ENCODE data around the gene B2M.
"Not testable (repeated sequence)": the region's sequence is repeated elsewhere in the genome, so short reads cannot be mapped to it uniquely, and the experiment has no call there.

B2M gene

DNA sequence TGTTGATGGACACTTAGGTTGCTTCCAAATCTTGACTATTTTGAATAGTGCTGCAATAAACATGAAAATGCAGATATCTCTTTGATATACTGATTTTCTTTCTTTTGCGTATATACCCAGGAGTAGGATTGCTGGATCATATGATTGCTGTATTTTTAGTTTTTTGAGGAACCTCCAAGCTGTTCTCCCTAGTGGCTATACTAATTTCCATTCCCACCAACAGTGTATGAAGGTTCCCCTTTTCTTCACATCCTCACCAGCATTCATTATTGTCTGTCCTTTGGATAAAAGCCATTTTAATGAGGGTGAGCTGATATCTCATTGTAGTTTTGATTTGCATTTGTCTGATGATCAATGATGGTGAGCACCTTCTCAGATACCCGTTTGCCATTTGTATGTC lies 12.7 kb upstream of the B2M start:
- DNase-seq (ENCODE audit: low read depth, low spot score): no peak

DNA sequence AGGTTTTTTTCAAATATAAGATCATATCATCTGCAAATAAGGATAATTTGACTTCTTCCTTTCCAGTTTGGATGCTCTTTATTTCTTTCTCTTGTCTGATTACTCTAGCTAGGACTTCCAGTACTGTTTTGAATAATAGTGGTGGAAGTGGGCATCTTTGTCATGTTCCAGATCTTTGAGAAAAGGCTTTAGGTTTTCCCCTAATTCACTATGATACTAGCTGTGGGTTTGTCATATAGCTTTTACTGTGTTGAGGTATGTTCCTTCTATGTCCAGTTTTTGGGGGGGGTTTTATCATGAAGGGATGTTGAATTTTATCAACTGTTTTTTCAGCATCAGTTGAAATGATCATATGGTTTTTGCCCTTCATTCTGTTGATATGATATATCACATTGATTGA lies 10.6 kb upstream of the B2M start:
- not testable (repeated sequence) for DNase-seq (ENCODE audit: low read depth, low spot score)

DNA sequence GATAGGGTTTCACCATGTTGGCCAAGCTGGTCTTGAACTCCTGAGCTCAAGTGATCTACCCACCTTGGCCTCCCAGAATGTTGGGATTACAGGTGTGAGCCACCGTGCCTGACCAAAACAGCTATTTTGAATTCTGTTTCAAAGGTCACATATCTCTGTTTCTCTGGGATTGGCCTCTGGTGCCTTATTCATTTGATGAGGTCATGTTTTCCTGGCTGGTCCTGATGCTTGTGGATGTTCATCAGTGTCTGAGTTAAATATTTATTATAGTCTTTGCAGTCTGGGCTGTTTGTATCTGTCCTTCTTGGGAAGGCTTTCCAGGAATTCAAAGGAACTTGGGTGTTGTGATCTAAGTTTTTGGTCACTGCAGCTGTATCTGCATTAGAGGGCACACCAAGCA lies 5.3 kb upstream of the B2M start:
- DNase-seq (ENCODE audit: low read depth, low spot score): no peak

- no peak for DNase-seq (ENCODE audit: low read depth, low spot score)
Measured at GRCh38 chr15:44706401-44706800, 4.9 kb upstream of the B2M start.

DNA sequence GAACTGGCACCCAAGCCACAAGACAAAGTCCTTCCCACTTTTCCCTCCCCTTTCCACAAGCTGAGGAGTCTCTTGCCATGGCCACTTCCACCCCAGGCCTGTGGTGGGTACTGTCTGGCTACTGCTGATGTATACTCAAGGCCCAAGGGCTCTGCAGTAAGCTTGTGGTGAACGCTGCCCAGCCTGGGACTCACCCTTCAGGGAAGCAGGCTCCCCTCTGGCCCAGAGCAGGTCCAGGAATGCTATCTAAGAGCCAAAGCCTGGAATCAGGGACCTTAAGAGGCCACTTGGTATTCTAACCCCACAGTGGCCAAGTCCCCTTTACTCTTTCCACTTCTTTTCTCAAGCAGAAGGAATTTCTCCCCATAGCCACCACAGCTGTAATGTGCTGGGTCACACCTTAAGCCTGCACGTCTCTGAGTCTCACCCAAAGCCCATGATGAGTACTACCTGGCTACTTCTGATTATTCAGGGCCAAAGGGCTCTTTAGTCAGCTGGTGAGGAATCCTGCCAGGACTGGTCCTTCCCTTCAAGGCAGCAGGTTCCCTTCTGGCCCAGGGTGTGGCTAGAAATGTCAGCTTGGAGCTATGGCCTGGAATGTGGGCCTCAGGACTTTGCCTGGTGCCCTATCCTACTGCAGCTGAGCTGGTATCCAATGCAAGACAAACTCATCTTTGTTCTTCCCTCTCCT lies 4.2 kb upstream of the B2M start:
- DNase-seq (ENCODE audit: low read depth, low spot score): no peak

- no peak for DNase-seq (ENCODE audit: low read depth, low spot score)
Measured at GRCh38 chr15:44710236-44711095, 851 bp upstream of the B2M start.

DNA sequence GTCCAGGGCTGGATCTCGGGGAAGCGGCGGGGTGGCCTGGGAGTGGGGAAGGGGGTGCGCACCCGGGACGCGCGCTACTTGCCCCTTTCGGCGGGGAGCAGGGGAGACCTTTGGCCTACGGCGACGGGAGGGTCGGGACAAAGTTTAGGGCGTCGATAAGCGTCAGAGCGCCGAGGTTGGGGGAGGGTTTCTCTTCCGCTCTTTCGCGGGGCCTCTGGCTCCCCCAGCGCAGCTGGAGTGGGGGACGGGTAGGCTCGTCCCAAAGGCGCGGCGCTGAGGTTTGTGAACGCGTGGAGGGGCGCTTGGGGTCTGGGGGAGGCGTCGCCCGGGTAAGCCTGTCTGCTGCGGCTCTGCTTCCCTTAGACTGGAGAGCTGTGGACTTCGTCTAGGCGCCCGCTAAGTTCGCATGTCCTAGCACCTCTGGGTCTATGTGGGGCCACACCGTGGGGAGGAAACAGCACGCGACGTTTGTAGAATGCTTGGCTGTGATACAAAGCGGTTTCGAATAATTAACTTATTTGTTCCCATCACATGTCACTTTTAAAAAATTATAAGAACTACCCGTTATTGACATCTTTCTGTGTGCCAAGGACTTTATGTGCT lies 527 bp downstream of the B2M start:
- no peak for DNase-seq (ENCODE audit: low read depth, low spot score)

- peak; percentile 50 for DNase-seq (ENCODE audit: low read depth, low spot score)
Measured at GRCh38 chr15:44712346-44713005, 1.2 kb downstream of the B2M start.

GRCh38 chr15:44713006-44713966 lies 2.0 kb downstream of the B2M start:
- DNase-seq (ENCODE audit: low read depth, low spot score): no peak

DNA sequence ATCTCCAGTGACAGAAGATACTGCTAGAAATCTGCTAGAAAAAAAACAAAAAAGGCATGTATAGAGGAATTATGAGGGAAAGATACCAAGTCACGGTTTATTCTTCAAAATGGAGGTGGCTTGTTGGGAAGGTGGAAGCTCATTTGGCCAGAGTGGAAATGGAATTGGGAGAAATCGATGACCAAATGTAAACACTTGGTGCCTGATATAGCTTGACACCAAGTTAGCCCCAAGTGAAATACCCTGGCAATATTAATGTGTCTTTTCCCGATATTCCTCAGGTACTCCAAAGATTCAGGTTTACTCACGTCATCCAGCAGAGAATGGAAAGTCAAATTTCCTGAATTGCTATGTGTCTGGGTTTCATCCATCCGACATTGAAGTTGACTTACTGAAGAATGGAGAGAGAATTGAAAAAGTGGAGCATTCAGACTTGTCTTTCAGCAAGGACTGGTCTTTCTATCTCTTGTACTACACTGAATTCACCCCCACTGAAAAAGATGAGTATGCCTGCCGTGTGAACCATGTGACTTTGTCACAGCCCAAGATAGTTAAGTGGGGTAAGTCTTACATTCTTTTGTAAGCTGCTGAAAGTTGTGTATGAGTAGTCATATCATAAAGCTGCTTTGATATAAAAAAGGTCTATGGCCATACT lies 4.0 kb downstream of the B2M start:
- no peak for DNase-seq (ENCODE audit: low read depth, low spot score)

DNA sequence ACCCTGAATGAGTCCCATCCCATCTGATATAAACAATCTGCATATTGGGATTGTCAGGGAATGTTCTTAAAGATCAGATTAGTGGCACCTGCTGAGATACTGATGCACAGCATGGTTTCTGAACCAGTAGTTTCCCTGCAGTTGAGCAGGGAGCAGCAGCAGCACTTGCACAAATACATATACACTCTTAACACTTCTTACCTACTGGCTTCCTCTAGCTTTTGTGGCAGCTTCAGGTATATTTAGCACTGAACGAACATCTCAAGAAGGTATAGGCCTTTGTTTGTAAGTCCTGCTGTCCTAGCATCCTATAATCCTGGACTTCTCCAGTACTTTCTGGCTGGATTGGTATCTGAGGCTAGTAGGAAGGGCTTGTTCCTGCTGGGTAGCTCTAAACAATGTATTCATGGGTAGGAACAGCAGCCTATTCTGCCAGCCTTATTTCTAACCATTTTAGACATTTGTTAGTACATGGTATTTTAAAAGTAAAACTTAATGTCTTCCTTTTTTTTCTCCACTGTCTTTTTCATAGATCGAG lies 4.5 kb downstream of the B2M start:
- no peak for DNase-seq (ENCODE audit: low read depth, low spot score)

DNA sequence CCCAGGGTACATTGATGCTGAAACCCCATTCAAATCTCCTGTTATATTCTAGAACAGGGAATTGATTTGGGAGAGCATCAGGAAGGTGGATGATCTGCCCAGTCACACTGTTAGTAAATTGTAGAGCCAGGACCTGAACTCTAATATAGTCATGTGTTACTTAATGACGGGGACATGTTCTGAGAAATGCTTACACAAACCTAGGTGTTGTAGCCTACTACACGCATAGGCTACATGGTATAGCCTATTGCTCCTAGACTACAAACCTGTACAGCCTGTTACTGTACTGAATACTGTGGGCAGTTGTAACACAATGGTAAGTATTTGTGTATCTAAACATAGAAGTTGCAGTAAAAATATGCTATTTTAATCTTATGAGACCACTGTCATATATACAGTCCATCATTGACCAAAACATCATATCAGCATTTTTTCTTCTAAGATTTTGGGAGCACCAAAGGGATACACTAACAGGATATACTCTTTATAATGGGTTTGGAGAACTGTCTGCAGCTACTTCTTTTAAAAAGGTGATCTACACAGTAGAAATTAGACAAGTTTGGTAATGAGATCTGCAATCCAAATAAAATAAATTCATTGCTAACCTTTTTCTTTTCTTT lies 5.8 kb downstream of the B2M start:
- DNase-seq (ENCODE audit: low read depth, low spot score): no peak

DNA sequence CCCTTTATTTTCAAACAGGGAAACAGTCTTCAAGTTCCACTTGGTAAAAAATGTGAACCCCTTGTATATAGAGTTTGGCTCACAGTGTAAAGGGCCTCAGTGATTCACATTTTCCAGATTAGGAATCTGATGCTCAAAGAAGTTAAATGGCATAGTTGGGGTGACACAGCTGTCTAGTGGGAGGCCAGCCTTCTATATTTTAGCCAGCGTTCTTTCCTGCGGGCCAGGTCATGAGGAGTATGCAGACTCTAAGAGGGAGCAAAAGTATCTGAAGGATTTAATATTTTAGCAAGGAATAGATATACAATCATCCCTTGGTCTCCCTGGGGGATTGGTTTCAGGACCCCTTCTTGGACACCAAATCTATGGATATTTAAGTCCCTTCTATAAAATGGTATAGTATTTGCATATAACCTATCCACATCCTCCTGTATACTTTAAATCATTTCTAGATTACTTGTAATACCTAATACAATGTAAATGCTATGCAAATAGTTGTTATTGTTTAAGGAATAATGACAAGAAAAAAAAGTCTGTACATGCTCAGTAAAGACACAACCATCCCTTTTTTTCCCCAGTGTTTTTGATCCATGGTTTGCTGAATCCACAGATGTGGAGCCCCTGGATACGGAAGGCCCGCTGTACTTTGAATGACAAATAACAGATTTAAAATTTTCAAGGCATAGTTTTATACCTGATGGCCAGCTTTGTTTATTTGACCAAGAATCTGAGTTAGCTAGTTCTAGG lies 7.0 kb downstream of the B2M start:
- no peak for DNase-seq (ENCODE audit: low read depth, low spot score)

DNA sequence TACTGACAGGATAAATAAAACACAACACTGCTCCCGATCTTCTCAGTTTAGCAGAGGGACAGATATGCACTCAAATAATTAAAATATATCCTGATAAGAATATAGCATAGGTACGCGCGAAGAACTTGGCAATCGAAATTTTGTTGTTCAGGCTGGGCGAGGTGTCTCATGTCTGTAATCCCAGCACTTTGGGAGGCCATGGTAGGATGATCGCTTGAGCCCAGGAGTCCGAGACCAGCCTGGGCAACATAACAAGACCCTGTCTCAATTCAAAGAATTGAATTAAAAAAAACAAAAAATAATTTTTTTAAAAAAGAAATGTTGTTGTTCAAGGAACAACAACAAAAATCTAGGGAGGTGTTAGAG lies 7.6 kb downstream of the B2M start:
- no peak for DNase-seq (ENCODE audit: low read depth, low spot score)

- no peak for DNase-seq (ENCODE audit: low read depth, low spot score)
Measured at GRCh38 chr15:44719293-44719999, 8.1 kb downstream of the B2M start.

DNA sequence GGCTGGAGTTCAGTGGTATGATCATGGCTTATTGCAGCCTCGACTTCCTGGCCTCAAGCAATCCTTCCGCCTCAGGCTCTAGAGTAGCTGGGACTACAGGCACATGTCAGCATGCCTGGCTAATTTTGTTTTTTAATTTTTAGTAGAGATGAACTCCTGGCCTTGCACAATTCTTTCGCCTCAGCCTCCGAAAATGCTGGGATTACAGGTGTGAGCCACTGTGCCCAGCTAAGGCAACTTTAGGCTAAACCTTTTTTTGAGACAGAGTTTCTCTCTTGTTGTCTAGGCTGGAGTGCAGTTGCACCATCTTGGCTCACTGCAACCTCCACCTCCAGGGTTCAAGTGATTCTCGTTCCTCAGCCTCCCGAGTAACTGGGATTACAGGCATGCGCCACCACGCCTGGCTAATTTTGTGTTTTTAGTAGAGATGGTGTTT lies 8.7 kb downstream of the B2M start:
- DNase-seq (ENCODE audit: low read depth, low spot score): not testable (repeated sequence)

DNA sequence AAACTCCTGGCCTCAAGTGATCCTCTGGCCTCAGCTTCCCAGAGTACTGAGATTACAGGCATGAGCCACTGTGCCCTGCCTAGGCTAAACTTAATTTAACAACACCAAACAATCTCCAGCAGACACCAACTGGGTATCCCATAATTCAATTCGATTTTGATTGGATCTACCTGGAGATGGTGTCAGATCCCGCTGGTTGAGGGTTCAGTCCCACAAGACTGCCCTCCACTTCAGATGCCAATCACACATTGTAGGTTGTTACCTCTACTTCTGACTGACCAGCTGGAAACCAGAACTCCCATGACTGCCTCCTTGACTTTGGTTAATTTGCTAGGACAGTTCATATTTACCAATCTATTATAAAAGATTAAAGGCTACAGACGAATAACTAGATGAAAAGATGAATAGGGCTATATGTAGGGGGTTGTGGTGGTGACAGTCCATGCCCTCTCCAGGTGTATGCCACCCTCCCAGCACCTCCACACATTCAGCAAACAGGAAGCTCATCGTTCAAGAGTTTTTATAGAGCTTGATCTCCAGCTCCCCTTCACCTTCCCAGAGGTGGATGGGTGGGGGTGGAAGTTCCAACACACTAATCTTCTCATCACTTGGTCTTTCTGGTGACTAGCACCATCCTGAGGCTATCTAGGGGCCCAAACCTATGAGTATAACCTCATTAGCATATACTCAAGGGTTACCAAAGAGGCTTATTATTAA lies 9.3 kb downstream of the B2M start:
- DNase-seq (ENCODE audit: low read depth, low spot score): no peak

GRCh38 chr15:44722011-44722410 lies 10.7 kb downstream of the B2M start:
- no peak for DNase-seq (ENCODE audit: low read depth, low spot score)
